ENCODE measurements around the gene CKB. TPM values are rescaled to one million over a fixed set of nuclear protein-coding genes. Genes with fewer than 3 reads are reported as not detected.

Gene CKB
- polyA plus RNA-seq, 3 donors from 2014 or later: 0.34 to 1.6 (median 1.1) TPM

DNA sequence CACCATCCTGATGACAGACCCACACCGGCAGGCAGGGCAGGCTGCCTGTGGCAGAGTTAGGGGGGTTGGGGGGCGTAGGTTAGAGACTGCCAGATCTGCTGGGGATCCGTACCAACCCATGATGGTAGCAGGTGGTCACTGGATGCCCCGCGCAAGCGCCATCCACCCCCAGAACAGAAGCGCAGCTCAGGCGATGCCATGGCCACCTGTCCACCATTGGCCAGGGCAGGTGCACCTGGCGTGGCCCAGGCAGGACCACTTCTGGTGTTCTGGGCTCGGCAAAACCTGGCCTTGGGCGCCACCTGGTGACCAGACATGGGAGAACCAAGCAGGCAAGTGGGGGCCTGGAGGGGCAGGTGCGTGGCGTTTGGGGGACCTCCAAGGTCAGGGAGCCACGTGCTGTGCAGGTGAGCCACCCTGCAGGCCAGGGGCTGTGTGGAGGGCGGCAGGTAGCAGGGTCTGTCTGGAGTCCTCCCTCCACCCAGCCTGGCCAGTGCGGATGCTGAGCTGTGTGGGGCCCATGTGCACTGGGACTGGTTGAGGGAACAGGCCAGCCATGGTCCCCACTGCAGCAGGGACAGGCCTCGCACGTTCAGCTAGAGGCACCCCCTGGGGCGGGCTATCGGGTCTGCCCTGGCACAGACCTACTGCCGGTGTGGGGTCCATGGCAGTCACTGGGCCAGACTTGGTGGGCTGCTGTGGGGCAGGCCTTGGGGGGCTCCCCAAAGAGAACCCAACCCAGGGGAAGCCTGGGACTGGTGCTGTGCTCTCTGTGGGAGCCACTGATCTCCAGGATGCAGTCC is 24.2 kb upstream of the CKB start:
- H3K27me3 Mint-ChIP-seq (ENCODE audit: low read depth in 3 of 3): peaks cover 0 to 2% (median 1%) of the 10 kb centered on the region in 3 donors
- H3K27ac Mint-ChIP-seq: no peak overlapping the region
- H3K36me3 Mint-ChIP-seq: no peaks in the 10 kb centered on the region

DNA sequence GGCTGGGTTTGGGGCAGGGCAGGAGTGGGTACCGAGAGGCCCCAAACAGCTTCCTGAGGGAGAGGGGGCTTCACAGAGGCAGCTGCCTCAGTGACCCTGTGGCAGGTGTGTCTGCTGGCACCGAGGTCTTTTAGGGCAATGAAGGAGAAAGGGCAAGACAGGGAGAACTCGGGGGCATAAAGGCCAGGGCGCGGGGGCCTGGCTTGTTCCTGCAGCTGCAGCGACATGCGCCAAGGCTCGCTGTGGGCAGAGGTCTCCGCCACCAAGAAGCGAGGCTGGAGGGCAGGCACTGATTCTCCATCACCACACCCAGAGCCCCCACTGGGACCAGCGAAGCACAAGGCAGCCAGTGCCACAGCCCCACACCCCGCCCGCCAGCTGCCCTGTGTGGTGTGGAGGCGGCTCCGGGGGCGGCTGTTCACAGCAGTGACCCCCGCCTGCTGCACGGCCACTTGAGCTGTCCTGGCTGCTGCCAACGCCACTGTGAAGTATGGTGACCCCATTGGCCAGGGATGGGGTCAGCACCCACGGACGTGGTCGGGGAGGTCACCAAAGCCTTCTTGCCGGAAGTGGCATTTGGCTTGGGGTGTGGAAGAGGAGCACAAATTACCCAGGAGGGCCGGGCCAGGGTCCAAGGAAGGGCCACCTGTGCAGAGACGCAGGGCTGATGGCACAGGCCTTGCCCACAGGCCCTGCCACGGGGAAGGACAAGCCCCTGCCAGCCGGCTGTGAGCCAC is 23.5 kb upstream of the CKB start:
- Mint-ChIP-seq H3K4me1 (peaks cover 0 to 2% of the 10 kb centered on the region in 2 donors), H3K4me3 (no peak overlapping the region), H3K9me3 (no peaks in the 10 kb centered on the region), H3K27me3 (ENCODE audit: low read depth in 3 of 3) (peaks cover 0 to 2% (median 1%) of the 10 kb centered on the region in 3 donors), H3K27ac (no peak overlapping the region), H3K36me3 (no peaks in the 10 kb centered on the region)
- no peak for DNase-seq

More for the DNA sequence above, 24.2 kb upstream of the CKB start:
- no peaks in the 10 kb centered on the region for H3K9me3 Mint-ChIP-seq
- peak; percentile 68 to 71 (median 70) for DNase-seq
- no peak overlapping the region for H3K4me3 Mint-ChIP-seq
- H3K4me1 Mint-ChIP-seq: peaks cover 0 to 5% of the 10 kb centered on the region in 2 donors

DNA sequence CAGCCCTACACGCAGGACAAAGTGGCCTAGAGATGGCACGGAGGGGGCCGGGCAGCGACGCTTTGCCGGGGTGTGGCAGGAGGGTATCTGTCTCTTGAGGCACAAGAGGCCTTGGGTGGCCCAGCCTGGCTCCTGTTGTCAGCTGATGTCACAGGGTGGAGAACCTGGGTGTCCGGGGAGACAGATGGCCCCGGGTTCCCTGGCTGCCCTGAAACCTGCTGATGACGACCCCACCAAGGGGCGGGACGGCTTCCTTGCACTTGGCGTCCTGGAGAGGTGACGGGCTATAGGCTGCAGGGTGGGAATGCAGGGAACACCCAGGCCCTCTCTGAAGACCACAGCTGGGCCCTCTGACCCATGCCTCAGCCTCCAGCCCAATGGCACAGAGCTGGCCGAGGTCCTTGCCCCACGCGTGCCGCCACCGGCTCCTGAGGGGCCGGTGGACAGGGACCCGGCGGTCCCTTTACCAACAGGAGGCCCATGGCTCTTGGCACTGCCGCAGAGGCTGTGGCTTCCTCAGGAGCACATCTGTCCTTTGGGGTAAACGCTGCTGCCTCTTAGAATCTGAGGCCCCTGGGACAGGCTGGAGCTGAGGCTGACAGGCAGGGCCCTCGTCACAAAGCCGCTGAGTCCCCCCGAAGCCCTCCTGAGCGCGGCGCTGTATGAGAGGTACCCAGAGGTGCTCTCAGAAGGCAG is 22.7 kb upstream of the CKB start:
- H3K27ac Mint-ChIP-seq: no peak overlapping the region
- peaks cover 0 to 2% (median 1%) of the 10 kb centered on the region in 3 donors for H3K27me3 Mint-ChIP-seq (ENCODE audit: low read depth in 3 of 3)
- no peak overlapping the region for H3K4me3 Mint-ChIP-seq
- no peak for DNase-seq
- no peaks in the 10 kb centered on the region for H3K36me3 Mint-ChIP-seq
- no peaks in the 10 kb centered on the region for H3K9me3 Mint-ChIP-seq
- H3K4me1 Mint-ChIP-seq: peaks cover 0 to 2% of the 10 kb centered on the region in 2 donors

DNA sequence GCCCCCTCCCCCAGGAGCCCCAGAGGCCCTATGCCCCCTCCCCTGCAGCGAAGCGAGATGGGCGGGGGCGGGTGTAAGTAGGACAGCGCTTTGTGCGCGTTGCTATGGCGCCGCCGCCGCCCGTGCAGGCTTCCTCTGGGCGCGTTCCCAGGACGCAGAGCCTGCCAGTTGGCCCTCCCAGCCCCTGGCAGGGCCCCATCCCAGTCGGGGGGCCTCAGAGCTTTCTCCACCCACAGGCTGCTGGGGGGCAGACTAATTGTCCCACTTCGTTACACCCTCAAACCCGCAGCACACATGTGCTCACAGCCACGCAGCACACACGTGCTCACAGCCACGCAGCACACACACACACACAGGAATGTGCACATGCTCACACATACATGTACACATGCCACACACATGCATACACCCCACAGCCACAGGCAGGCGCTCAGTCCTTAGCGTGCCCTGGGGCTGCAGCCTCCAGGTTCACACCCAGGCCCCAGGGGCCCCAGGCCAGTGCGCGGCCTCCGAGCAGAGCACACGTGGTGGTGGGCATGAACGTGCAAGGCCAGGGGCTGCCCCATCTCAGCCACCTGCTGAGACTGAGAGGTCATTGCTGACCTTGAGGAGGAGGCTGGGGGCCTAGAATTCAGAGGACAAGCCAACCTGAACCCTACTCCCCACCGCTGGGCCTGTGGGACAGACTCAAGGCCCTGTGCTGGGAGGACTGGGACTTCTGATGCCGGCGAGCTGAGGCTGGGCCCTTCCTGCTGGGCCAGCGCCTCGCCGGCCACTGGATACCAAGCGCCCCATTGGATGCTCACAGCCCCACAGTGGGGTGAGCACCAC is 22.0 kb upstream of the CKB start:
- H3K27ac Mint-ChIP-seq: no peak overlapping the region
- H3K4me1 Mint-ChIP-seq: peaks cover 0 to 2% of the 10 kb centered on the region in 2 donors
- H3K4me3 Mint-ChIP-seq: no peak overlapping the region
- no peaks in the 10 kb centered on the region for H3K36me3 Mint-ChIP-seq
- peaks cover 0 to 2% (median 1%) of the 10 kb centered on the region in 3 donors for H3K27me3 Mint-ChIP-seq (ENCODE audit: low read depth in 3 of 3)
- no peak for DNase-seq
- H3K9me3 Mint-ChIP-seq: no peaks in the 10 kb centered on the region

DNA sequence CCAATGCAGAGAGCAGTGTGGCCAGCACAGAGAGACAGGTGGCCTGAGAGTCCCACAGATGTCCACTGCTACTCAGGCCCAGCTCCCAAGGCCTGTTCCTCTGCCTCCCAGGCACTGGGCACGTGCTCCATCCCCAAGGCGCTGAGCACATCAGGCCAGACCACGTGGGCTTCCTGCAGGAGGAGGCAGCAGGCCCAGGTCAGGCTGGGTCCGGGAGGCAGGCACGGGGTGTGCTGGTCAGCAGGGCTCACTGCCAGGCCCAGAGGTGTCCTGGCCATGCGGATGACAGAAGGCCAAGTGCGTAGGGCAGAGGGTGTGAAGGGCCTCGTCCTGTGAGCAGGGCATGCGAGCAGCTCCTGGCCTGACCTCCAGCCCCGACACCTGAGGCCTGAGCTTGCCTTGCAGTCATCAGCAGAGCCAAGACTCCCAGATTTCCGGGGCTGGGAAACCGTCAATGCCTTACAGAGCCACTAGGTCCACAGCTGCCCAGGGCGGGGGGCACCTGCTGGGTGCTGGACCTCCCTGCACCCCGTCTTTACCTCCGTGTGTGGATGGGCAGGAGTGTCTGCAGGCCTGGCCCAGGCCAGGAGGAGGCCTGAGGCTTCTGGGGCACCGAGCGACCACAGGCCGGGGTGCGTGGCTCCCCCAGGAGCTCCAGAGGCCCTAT is 21.2 kb upstream of the CKB start:
- Mint-ChIP-seq H3K36me3 (no peaks in the 10 kb centered on the region), H3K4me3 (no peak overlapping the region), H3K4me1 (peaks cover 0 to 2% of the 10 kb centered on the region in 2 donors), H3K9me3 (no peaks in the 10 kb centered on the region), H3K27me3 (ENCODE audit: low read depth in 3 of 3) (peaks cover 0 to 2% (median 1%) of the 10 kb centered on the region in 3 donors), H3K27ac (no peak overlapping the region)
- DNase-seq: no peak

DNA sequence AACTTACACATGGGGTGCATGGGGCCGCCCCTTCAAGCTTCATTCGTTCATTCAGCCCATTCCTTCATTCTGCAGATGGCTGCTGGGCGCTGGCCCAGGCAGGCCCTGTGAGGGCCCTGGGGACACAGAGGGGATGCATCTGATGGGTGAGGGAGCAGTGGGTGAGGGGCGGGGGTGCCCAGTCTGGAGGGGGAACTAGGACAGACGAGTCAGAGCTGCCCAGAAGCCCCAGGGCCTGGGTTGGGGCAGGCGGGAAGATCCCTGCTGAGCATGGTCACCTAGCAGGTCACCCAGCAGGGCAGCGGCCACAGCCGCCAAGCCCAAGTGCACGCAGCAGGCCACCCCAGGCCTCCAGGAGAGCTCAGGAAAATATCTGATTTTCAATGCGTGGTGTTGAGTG is 20.5 kb upstream of the CKB start:
- Mint-ChIP-seq H3K27me3 (ENCODE audit: low read depth in 3 of 3) (peaks cover 0 to 2% (median 1%) of the 10 kb centered on the region in 3 donors), H3K4me3 (no peak overlapping the region), H3K9me3 (no peaks in the 10 kb centered on the region), H3K27ac (no peak overlapping the region), H3K4me1 (peaks cover 0 to 2% of the 10 kb centered on the region in 2 donors), H3K36me3 (no peaks in the 10 kb centered on the region)
- no peak for DNase-seq

DNA sequence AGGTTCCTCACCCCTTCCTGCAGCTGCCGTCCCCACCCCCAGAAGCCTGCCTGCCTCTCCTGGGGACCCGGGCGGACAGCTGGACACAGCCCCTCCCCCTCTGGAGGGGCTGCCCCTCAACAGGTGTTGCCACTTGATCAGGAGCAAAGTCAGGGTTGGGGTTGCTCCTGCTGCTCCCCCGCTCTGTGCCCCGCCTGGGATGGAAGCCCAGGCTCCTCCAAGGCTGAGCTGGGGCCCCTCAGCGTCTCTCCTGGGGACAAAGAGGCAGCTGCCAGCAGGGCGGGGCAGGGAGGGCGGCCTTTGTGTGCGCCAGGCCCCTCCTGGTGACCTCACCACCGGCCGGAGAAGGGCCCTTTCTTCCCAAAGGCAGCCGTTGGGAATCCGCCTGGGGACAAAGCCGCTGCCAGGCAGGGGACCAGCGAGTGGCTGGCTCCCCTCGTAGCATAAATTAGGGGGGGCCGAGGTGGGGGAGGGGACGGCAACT is 20.0 kb upstream of the CKB start:
- H3K27ac Mint-ChIP-seq: no peak overlapping the region
- no peaks in the 10 kb centered on the region for H3K9me3 Mint-ChIP-seq
- H3K4me3 Mint-ChIP-seq: no peak overlapping the region
- H3K36me3 Mint-ChIP-seq: no peaks in the 10 kb centered on the region
- DNase-seq: no peak
- H3K4me1 Mint-ChIP-seq: peaks cover 0 to 2% of the 10 kb centered on the region in 2 donors
- H3K27me3 Mint-ChIP-seq (ENCODE audit: low read depth in 3 of 3): peaks cover 0 to 4% (median 0%) of the 10 kb centered on the region in 3 donors

DNA sequence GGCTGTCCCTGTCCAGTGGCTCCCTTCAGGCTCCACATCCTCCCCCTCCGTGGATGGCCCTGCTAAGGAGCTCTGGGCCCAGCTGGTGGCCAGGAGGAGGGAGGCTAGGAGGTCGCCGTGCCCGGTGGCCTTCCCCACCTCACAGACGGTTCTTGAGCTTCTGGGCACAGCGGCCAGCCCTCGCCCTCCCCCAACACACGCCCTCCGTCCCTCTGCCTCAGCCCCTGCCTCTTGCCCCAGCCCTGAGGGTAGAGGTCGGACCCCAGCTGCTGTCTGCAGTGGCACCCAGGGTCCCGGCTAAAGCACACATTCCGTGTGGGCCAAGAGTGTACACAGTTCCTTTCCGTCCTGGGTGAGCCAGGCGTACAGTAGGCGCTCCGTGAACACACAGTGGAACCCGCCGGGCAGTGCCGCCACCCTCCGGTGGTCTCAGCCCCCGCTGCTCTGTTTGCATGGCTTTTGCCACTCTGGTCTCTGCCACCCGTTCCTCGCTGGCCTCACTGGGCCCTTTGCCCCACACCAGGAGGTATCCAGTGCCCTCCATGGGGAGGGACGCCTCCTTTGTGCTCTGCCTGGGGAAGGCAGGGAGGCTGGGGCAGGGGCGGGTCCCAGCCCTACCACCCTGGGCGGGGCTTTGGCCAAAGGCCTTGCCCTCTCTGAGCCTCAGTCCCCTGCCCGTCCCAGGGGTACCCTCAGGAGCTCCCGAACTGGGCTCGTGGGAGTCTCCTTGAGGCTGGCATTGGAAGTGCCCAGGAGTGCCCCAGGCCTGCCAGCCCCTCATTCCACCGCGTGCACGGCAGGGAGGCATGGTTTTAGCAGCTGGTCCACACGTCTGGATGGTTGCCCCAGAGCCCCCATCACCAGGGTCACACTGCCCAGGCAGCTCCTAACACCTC is 19.3 kb upstream of the CKB start:
- Mint-ChIP-seq H3K27ac (no peak overlapping the region), H3K36me3 (no peaks in the 10 kb centered on the region), H3K9me3 (no peaks in the 10 kb centered on the region), H3K27me3 (ENCODE audit: low read depth in 3 of 3) (peaks cover 0 to 4% (median 0%) of the 10 kb centered on the region in 3 donors), H3K4me1 (peaks cover 0 to 2% of the 10 kb centered on the region in 2 donors), H3K4me3 (no peak overlapping the region)
- no peak for DNase-seq

DNA sequence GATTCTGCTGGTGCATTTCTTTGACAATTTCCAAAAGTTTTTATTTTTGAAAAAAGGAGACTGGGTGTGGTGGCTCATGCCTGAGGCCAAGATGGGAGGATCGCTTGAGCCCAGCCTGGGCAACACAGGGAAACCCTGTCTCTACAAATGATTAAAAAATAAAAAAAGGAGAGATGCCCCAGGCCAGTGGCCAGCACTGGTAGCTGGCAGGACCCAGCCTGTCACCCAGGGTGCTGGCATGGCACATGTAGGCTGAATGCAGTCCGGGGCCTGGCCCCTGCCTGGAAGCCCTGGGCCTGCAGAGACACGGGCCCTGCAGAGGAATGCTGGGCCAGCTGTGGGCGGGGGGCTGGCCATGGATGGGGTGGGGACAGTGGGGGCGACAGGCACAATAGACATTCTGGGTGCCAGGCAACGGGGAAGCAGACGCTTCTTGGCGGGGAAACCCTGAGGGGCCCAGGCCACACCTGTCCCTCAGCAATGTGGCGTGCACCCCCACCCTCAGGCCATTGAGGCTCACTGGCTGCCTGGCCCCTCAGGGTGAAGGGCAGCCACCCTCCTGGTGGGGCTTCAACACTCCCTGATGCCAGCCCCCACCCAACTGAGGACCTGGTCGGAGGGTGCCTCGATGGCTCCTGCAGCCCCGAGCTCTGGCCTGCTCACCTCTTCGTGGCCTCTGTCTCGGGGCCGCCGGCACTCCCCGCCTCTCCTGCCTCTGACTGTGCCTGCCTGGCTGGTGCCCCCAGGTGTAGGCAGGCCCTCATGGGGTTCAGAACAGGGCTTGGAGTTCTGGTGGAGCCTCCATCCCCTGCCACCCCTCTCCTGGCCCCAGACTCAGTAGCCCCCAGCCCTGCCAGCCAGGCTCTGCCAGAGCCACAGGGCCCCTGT is 18.4 kb upstream of the CKB start:
- Mint-ChIP-seq H3K36me3 (no peaks in the 10 kb centered on the region), H3K4me3 (no peak overlapping the region), H3K4me1 (no peaks in the 10 kb centered on the region), H3K27me3 (ENCODE audit: low read depth in 3 of 3) (peaks cover 0 to 4% (median 0%) of the 10 kb centered on the region in 3 donors), H3K9me3 (no peaks in the 10 kb centered on the region), H3K27ac (no peak overlapping the region)
- DNase-seq: no peak

DNA sequence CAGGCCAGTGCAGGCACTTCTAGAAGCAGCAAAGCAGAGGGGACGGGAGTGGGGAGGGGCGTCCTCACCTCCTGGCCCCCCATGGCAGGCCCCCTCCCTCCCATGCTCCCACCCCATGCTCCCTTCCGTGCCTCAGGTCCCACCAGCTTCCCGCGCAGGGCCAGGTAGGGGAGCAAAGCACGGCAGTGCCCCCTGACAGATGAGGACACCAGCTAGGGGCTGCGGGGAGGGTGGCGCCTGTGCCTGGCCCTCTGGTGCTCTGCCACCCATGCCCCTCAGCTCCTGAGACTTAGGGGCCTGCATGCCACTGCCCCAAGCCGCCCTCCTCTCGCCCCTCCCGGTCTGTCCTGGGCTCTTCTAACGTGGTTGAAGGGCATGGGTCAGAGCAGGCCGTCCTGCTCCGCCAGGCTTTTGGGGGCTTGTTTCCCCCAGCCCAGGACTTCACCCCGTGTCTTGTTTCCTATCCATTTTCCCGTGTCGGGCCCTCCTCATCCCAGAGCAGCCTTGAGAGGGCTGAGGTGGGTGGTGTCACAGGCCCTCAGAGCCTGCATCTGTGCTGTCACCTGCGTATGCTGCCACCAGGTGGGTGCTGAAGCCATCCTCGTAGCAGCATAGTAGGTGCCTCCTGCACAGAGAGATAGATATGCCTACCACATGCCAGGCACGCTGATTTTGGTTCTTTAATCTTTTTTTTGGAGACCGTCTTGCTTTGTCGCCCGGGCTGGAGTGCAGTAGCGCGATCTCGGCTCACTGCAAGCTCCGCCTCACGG is 16.6 kb upstream of the CKB start:
- Mint-ChIP-seq H3K9me3 (no peaks in the 10 kb centered on the region), H3K27me3 (ENCODE audit: low read depth in 3 of 3) (peaks cover 0 to 3% (median 0%) of the 10 kb centered on the region in 3 donors), H3K4me1 (no peaks in the 10 kb centered on the region), H3K4me3 (no peak overlapping the region), H3K27ac (no peak overlapping the region), H3K36me3 (no peaks in the 10 kb centered on the region)
- DNase-seq: no peak

All from immature natural killer cell (primary cell).